ENCODE data around the gene ABCD2.

- TF ChIP-seq EP300 (IDR thresholded peaks at IDR 0.05) (no peak), POLR2AphosphoS5 (IDR thresholded peaks at IDR 0.05) (no peak)
Measured at GRCh38 chr12:39505554-39505953, 114.0 kb downstream of the ABCD2 start.

Measured in gastroesophageal sphincter (tissue), 2 donors.